Astrocyte (in vitro differentiated cells and primary cell): ENCODE results near the gene ARHGAP4. TPM values are rescaled to one million over a fixed set of nuclear protein-coding genes. Genes with fewer than 3 reads are reported as not detected.
A peak's percentile ranks its signal among the peaks of the same experiment; 100 is the strongest.

Experiments
- DNase-seq: peaks from one replicate; pipeline ENCODE4 v3.0.0-alpha.2; 2010; ENCODE audit warnings: low read depth
- FAIRE-seq: peaks from 2 replicates; lab custom pipeline; 2011; peaks lifted over from hg19 to GRCh38; lab: Jason Lieb, UNC
- H2AFZ ChIP-seq: 2 replicates; pipeline ENCODE4 v1.6.0; 2012; ENCODE audit warnings: low read depth, low read length, inconsistent platforms
- H3K27ac ChIP-seq: 2 replicates; pipeline ENCODE4 v1.5.1; 2011; ENCODE audit warnings: low read depth, low read length, inconsistent platforms
- H3K27me3 ChIP-seq: 2 replicates; pipeline ENCODE4 v1.6.0; 2011; ENCODE audit warnings: low read length, inconsistent platforms; ENCODE audit not compliant: insufficient read depth
- H3K36me3 ChIP-seq: 2 replicates; pipeline ENCODE4 v1.5.1; 2011; ENCODE audit warnings: low read length, inconsistent platforms; ENCODE audit not compliant: insufficient read depth
- H3K4me1 ChIP-seq: 2 replicates; pipeline ENCODE4 v1.5.1; 2011; ENCODE audit warnings: low read length, inconsistent platforms; ENCODE audit not compliant: insufficient read depth
- H3K4me2 ChIP-seq: 2 replicates; pipeline ENCODE4 v1.6.0; 2012; ENCODE audit warnings: low read length, inconsistent platforms
- H3K4me3 ChIP-seq: 2 replicates; pipeline ENCODE4 v1.5.1; 2011; ENCODE audit warnings: low read depth, mild to moderate bottlenecking, low read length, inconsistent platforms; ENCODE audit not compliant: insufficient read depth
- H3K79me2 ChIP-seq: 2 replicates; pipeline ENCODE4 v1.6.0; 2012; ENCODE audit warnings: mild to moderate bottlenecking, low read length, inconsistent platforms; ENCODE audit not compliant: insufficient read depth
- H3K9ac ChIP-seq: 2 replicates; pipeline ENCODE4 v1.6.0; 2012; ENCODE audit warnings: mild to moderate bottlenecking, low read length, inconsistent platforms
- H3K9me3 ChIP-seq: 2 replicates; pipeline ENCODE4 v1.5.1; 2012; ENCODE audit warnings: low read depth, mild to moderate bottlenecking, low read length, inconsistent platforms; ENCODE audit not compliant: insufficient read depth
- H4K20me1 ChIP-seq: 2 replicates; pipeline ENCODE4 v1.6.0; 2012; ENCODE audit warnings: low read length, inconsistent platforms; ENCODE audit not compliant: insufficient read depth
- H3K27ac Mint-ChIP-seq: one replicate; pipeline ENCODE4 v1.8.0; 2021; ENCODE audit warnings: mild to moderate bottlenecking, mixed read lengths; ENCODE audit not compliant: unreplicated experiment
- H3K27me3 Mint-ChIP-seq: one replicate; pipeline ENCODE4 v1.8.0; 2021; ENCODE audit warnings: low read depth, mixed read lengths; ENCODE audit not compliant: unreplicated experiment
- H3K36me3 Mint-ChIP-seq: one replicate; pipeline ENCODE4 v1.8.0; 2021; ENCODE audit warnings: low read depth, mixed read lengths; ENCODE audit not compliant: unreplicated experiment
- H3K4me1 Mint-ChIP-seq: one replicate; pipeline ENCODE4 v1.8.0; 2021; ENCODE audit warnings: low read depth, mixed read lengths; ENCODE audit not compliant: unreplicated experiment
- H3K4me3 Mint-ChIP-seq: one replicate; pipeline ENCODE4 v1.8.0; 2021; ENCODE audit warnings: mild to moderate bottlenecking, moderate library complexity, mixed read lengths; ENCODE audit not compliant: unreplicated experiment
- H3K9me3 Mint-ChIP-seq: one replicate; pipeline ENCODE4 v1.8.0; 2021; ENCODE audit warnings: mild to moderate bottlenecking, mixed read lengths; ENCODE audit not compliant: unreplicated experiment
- EZH2 ChIP-seq: IDR thresholded peaks from 2 replicates; pipeline ENCODE4 v1.6.1; 2012; ENCODE audit warnings: mild to moderate bottlenecking, low read length, inconsistent platforms; ENCODE audit not compliant: insufficient read depth
- total RNA-seq: library from RNA; stranded (reverse); gene quantifications from 2 replicates; pipeline ENCODE4 v1.2.1, GENCODE V29; 2021
- TF ChIP-seq, protein P1 (sequence below): IDR thresholded peaks from 2 replicates; pipeline ENCODE4 v1.5.1; 2011; ENCODE audit warnings: low read depth, mild to moderate bottlenecking, inconsistent platforms, low read length, moderate library complexity; ENCODE audit not compliant: insufficient read depth

The ARHGAP4 gene
- total RNA-seq, 1 donor from 2014 or later, result 3.9 TPM

- peak; percentile 5 for FAIRE-seq
- Mint-ChIP-seq H3K27me3 (no peaks in the 10 kb centered on the region), H3K4me1 (peaks cover 31% of the 10 kb centered on the region), H3K4me3 (no peak overlapping the region), H3K9me3 (no peaks in the 10 kb centered on the region), H3K27ac (no peak overlapping the region), H3K36me3 (peaks cover 3% of the 10 kb centered on the region)
- no peak overlapping the region for H3K4me2 ChIP-seq
- H2AFZ ChIP-seq, result no peak overlapping the region
- H3K27me3 ChIP-seq, result peaks cover 7% of the 10 kb centered on the region
- no peak overlapping the region for H3K9ac ChIP-seq
- TF ChIP-seq, protein P1, sequence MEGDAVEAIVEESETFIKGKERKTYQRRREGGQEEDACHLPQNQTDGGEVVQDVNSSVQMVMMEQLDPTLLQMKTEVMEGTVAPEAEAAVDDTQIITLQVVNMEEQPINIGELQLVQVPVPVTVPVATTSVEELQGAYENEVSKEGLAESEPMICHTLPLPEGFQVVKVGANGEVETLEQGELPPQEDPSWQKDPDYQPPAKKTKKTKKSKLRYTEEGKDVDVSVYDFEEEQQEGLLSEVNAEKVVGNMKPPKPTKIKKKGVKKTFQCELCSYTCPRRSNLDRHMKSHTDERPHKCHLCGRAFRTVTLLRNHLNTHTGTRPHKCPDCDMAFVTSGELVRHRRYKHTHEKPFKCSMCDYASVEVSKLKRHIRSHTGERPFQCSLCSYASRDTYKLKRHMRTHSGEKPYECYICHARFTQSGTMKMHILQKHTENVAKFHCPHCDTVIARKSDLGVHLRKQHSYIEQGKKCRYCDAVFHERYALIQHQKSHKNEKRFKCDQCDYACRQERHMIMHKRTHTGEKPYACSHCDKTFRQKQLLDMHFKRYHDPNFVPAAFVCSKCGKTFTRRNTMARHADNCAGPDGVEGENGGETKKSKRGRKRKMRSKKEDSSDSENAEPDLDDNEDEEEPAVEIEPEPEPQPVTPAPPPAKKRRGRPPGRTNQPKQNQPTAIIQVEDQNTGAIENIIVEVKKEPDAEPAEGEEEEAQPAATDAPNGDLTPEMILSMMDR, result no peak
- no peak for TF ChIP-seq EZH2
- H4K20me1 ChIP-seq, result no peaks in the 10 kb centered on the region
- no peaks in the 10 kb centered on the region for H3K36me3 ChIP-seq
- H3K79me2 ChIP-seq, result no peaks in the 10 kb centered on the region
- no peak overlapping the region for H3K4me3 ChIP-seq
- no peaks in the 10 kb centered on the region for H3K9me3 ChIP-seq
- no peak overlapping the region for H3K27ac ChIP-seq
- peaks cover 5% of the 10 kb centered on the region for H3K4me1 ChIP-seq
- DNase-seq, result no peak
Observed at GRCh38 chrX:153877571-153878261, 48.3 kb downstream of the ARHGAP4 start.

DNA sequence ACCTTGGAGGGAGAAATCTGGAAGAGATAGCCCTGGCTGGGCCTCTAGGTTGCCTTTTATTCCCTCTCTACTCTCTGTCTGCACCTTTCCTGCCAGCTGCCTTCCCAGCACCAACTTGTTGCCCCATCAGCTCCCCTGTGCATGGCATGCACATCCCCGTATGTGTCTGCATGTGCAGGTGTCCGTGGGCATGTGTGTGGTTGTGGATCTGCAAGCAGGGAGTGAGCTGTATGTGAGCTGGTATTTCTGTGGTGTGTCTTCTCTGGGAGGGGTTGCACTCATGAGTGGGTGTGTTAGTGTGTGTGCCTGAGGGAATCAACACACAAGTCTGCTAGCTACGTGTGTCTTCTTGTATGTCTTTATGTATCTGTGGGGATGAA lies 50.0 kb downstream of the ARHGAP4 start:
- Histone ChIP-seq H3K4me2 (no peak overlapping the region), H4K20me1 (no peaks in the 10 kb centered on the region), H3K4me1 (no peaks in the 10 kb centered on the region), H3K27me3 (peaks cover 8% of the 10 kb centered on the region), H3K9ac (no peak overlapping the region), H2AFZ (no peak overlapping the region), H3K27ac (no peak overlapping the region), H3K36me3 (no peaks in the 10 kb centered on the region), H3K79me2 (no peaks in the 10 kb centered on the region), H3K4me3 (no peak overlapping the region), H3K9me3 (no peaks in the 10 kb centered on the region)
- FAIRE-seq (no peak), DNase-seq (no peak)
- H3K27ac Mint-ChIP-seq, result peak overlapping the region; percentile 47
- TF ChIP-seq, protein P1, result no peak
- TF ChIP-seq EZH2, result no peak
- no peaks in the 10 kb centered on the region for H3K27me3 Mint-ChIP-seq
- peaks cover 6% of the 10 kb centered on the region for H3K36me3 Mint-ChIP-seq
- H3K4me3 Mint-ChIP-seq, result no peak overlapping the region
- peaks cover 31% of the 10 kb centered on the region for H3K4me1 Mint-ChIP-seq
- no peaks in the 10 kb centered on the region for H3K9me3 Mint-ChIP-seq
